OCI-M1 (cell line): ENCODE data around the gene CBX1.

Experiments used
- DNase-seq: peaks from one replicate; lab custom pipeline; 2025; lab: John Stamatoyannopoulos, UW

The CBX1 gene

DNA sequence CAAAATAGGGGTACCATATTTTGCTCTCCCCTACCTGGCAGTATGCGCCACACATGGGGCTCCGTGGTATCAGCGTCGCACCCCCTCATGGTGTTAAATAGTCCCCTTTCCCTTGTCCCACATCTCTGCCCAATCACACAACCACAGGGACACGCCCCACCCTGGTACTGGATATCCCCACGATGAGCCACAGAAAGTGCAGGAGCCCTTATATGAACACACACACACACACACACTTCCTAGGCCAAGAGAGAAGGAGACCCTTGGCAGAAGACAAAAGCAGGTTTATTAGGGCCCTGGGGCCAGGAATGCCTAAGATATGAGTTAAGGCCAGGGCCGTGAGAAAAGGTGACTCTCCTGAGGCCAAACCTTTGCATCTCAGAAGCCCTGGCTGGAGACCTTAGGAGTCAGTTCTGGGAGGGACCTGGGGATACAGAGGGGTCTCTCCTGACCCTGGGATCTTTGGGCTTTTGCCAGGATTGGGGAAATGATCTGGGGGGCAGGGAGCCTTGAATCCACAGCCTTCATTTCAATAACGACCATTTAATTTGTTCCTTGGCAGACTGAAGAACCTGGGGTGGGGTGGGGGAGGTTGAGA, 75.3 kb downstream of the CBX1 start:
- peak; percentile 56 for DNase-seq

DNA sequence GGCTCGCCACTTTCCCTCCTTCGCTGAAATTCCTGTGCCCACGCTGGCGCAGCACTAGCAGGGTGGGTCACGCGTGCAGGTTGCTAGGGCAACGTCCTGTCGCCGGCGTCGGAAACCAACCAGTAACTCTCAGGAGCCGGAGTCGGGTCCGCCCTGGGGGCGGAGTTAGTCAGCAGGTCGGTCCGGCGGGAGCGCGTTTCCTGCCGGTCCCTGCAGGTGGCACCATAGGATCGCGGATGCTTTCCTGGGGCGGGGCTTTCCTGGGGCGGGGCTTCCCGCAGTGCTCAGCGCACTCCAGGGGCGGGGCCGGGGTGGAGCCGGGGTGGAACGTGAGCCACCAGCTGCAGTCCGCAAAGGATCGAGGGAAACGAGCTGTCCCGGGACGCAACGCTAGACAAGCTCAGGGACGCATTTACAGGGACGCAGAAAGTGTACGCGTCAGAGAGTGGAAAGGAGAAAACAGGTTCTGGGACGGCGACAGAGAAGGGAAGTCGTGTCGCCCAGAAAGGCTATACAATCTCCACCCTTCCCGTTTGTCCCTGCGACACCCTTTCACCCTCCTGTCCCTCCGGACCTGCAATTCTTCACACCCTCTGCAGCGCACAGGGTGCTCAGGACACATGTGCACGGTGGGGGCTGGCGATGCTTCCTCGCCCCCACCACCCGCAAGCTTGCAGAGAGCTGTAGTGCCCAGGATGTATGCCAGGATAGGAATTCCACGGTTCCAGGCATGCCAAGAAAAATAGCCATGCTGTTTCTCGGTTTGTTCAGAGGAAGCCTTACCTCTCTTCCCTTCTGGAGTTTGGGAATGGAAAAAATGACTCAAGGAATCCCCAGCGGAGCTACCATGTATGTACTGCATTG, 76.0 kb downstream of the CBX1 start:
- DNase-seq = peak; percentile 97

DNA sequence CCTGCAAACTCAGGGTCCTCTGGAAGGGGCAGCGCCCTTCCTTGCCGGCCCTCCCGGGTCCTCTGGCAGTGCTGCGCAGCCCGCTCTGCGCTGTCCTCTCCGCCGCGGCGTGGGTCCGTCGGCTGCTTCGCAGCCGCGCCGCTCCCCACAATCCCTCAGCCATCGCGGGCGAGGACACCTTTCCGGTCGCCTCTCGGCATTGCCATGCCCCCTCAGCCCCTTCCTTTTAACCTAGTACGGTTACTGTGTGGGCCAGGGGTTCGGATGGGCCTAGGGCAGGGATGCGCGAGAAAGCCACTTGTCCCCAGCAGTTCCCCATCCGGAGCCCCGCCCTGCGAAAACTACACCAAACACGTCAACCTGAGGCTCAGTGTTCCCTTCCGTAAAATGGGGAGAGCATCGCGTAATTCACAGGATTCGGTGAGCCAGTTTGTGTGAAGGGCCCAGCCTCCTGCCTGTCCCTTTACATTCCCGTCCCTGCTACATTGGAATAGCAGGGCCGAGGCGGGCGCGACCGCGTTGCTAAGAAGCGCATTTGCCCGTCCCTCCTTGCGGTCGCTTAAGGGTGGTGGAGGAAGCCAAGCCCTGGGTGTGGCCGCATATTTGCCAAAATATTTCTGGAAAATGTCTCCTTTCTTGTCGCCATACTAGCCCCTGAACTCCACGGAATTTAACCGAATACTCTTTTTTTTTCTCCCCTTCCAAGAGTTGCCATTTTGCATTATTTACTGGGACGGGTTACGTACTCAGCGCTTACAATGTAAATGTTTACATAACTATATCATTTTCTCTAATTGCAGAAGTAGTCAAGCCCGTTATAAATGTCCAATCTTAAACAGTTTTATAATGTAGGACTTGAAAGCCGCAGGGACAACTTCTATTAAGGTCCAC, 76.9 kb downstream of the CBX1 start:
- peak; percentile 68 for DNase-seq

DNA sequence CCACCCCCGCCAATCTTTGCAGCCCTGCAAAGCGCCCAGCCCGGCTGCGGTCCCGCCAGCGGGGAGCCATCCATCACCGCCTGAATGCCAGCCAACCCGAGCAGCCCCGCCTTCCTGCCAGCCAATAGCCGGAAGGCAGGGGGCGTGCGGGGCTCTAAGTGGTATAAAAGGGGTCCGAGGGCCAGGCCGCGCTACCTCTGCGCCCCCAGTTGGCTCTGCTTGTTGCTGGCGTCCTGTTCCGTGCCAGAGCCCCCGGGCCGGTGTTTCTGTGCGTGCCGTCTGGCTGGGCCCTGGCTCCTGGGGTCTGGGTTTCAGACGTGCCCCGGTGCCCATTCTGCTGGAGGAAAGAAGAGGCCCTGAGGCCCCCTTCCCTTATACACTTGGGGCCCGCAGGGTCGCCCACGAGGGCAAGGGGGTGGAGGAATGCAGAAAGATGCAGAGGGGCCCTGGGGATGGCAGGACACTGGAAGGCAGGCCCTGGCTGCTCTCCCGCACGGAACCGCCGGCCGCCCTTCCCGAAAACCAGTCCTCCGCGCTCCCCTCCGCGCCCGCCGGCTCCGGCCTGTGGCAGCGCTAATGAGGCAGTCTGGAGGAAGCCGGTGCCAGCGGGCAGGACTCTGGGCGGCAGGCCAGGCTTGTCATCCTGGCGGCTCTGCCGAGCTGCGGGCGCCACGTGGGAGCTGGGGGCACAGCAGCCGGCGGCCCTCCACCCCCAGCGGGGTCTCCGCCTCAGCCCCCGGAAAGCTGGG, 77.7 kb downstream of the CBX1 start:
- DNase-seq = peak; percentile 36

DNA sequence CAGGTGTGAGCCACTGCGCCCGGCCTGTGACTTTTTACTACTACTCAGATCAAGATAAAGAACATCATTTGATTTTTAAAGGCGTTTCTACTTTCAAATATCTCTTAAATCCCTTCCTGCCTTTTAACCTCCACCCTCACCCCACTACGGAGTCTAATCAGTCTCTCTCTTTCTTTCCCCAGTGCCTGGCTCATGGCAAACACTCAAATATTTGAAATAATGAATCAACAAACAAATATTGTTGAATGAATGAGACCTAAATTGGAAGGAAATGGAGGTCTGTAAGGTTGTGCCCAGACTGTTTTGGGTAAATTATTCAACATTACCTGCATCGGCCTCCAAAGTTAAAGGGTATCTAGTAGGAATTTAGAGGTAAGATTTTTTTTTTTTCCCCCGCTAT, 78.4 kb downstream of the CBX1 start:
- no peak for DNase-seq

DNA sequence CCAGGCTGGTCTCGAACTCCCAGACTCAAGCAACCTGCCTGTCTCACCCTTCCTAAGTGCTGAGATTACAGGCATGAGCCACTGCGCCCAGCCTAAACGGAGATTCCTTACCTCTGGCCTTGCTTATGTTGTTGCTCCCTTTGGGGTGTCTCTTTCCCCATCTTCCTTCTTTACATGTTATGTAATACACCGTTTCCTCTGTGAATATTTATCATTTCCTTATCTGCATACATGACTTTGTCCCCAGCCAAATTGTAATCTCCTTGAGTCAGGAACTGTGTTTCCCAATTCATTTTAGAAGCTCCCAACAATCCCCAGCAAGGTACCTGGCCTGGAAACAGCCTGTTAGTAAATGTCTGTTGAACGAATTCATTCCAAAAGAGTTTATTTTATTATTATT, 79.3 kb downstream of the CBX1 start:
- DNase-seq = no peak
